Lower leg skin (tissue), 3 donors: ENCODE results near the gene COTL1.

ENCODE experiments used
- CTCF ChIP-seq, 3 donors: fragments of 450-650 bp; IDR thresholded peaks; one replicate each; pipeline ENCODE4 v1.5.1; 2016; ENCODE audit warnings: antibody characterized with exemption in 3 of 3, mild to moderate bottlenecking in 3 of 3, moderate library complexity in 2 of 3
- POLR2A ChIP-seq, 2 donors: fragments of 450-650 bp; IDR thresholded peaks; one replicate each; pipeline ENCODE4 v1.6.1; 2016 to 2017; ENCODE audit warnings: antibody characterized with exemption in 2 of 2, mild to moderate bottlenecking in 1 of 2, moderate library complexity in 1 of 2

- TF ChIP-seq POLR2A (IDR thresholded peaks at IDR 0.05): no peak
- TF ChIP-seq CTCF (IDR thresholded peaks at IDR 0.05): no peak
These were observed 38.8 kb upstream of the COTL1 start for GRCh38 chr16:84656649-84657048.
